ENCODE data around the gene PLPPR3.

GRCh38 chr19:791007-791566, 30.7 kb downstream of the PLPPR3 start:
- TF ChIP-seq SIN3A (IDR thresholded peaks at IDR 0.05; ENCODE audit: borderline replicate concordance, insufficient read depth, low read length) (no peak), POLR2AphosphoS5 (IDR thresholded peaks at IDR 0.05; ENCODE audit: low read depth, low read length) (no peak), REST (IDR thresholded peaks at IDR 0.05; ENCODE audit: insufficient read depth in 1 of 2, low read depth in 2 of 2, low read length in 2 of 2) (no peak)

Data from PFSK-1 (cell line).